PC-9 (cell line): ENCODE results near the gene DICER1. TPM values are rescaled to one million over a fixed set of nuclear protein-coding genes. Genes with fewer than 3 reads are reported as not detected.

Experiments used
- BruUV-seq: library from RNA; stranded (reverse); fragments of 400-500 nt; replicated peaks from 2 replicates; lab custom pipeline; 2021; lab: Mats Ljungman, UMichigan
- CTCF ChIA-PET: fragments of 300-600 bp; sonication (Branson Sonifier 250); formaldehyde crosslinking; loops from one replicate; lab custom pipeline; 2022; ENCODE audit warnings: antibody characterized with exemption; lab: Charles Lee
- POLR2A ChIA-PET: fragments of 300-600 bp; sonication (Branson Sonifier 250); formaldehyde crosslinking; loops from one replicate; lab custom pipeline; 2022; ENCODE audit warnings: antibody characterized with exemption; ENCODE audit not compliant: unreplicated experiment; lab: Charles Lee
- DNase-seq, 2 experiments: peaks; one replicate each; pipeline versions ENCODE4 v3.0.0 to v3.0.0-alpha.2; 2015 to 2022; ENCODE audit warnings: mixed read lengths in 1 of 2
- H2AFZ ChIP-seq: fragments of 200-600 bp; sonication (generic); 2 replicates; pipeline ENCODE4 v1.8.1; 2017; ENCODE audit warnings: antibody characterized with exemption
- H3F3A ChIP-seq: fragments of 200-600 bp; sonication (generic); 2 replicates; pipeline ENCODE4 v1.8.1; 2017; ENCODE audit warnings: antibody characterized with exemption, mild to moderate bottlenecking, low read depth; ENCODE audit not compliant: insufficient read depth
- H3K27ac ChIP-seq: fragments of 200-600 bp; sonication (generic); 2 replicates; pipeline ENCODE4 v1.6.1; 2016; ENCODE audit warnings: mixed run types
- H3K27me3 ChIP-seq: fragments of 200-600 bp; sonication (generic); 2 replicates; pipeline ENCODE4 v1.6.1; 2016; ENCODE audit warnings: low read depth, mixed run types; ENCODE audit not compliant: insufficient read depth
- H3K36me3 ChIP-seq: fragments of 200-600 bp; sonication (generic); 2 replicates; pipeline ENCODE4 v1.6.1; 2016; ENCODE audit warnings: low read depth, mixed run types
- H3K4me1 ChIP-seq: fragments of 200-600 bp; sonication (generic); replicated peaks from 2 replicates; pipeline ENCODE4 v1.6.1; 2016; ENCODE audit warnings: mixed run types; ENCODE audit not compliant: insufficient read depth
- H3K4me2 ChIP-seq: fragments of 200-600 bp; sonication (generic); 2 replicates; pipeline ENCODE4 v1.6.1; 2017; ENCODE audit warnings: mixed run types
- H3K4me3 ChIP-seq: fragments of 200-600 bp; sonication (generic); 2 replicates; pipeline ENCODE4 v1.6.1; 2016; ENCODE audit warnings: mixed run types
- H3K79me2 ChIP-seq: fragments of 200-600 bp; sonication (generic); 2 replicates; pipeline ENCODE4 v1.6.1; 2017; ENCODE audit warnings: low read depth, mixed run types
- H3K9me2 ChIP-seq: fragments of 200-600 bp; sonication (generic); 2 replicates; pipeline ENCODE4 v1.8.1; 2017; ENCODE audit warnings: mild to moderate bottlenecking; ENCODE audit not compliant: insufficient read depth
- H3K9me3 ChIP-seq: fragments of 200-600 bp; sonication (generic); 2 replicates; pipeline ENCODE4 v1.8.1; 2016; ENCODE audit warnings: low read depth; ENCODE audit not compliant: insufficient read depth
- H4K20me1 ChIP-seq: fragments of 200-600 bp; sonication (generic); 2 replicates; pipeline ENCODE4 v1.8.1; 2017; ENCODE audit not compliant: insufficient read depth
- EZH2 ChIP-seq: fragments of 200-600 bp; sonication (generic); IDR thresholded peaks from 2 replicates; pipeline ENCODE4 v1.8.0; 2017; ENCODE audit warnings: antibody characterized with exemption, low read depth
- intact Hi-C: fragments of 100-400 bp; cut with micrococcal nuclease; formaldehyde crosslinking; loops from one replicate; pipeline ENCODE4 v1.10.0; 2022; ENCODE audit not compliant: unreplicated experiment
- total RNA-seq: library from RNA; stranded (reverse); gene quantifications from 2 replicates; pipeline ENCODE4 v1.2.3, GENCODE V29; 2021
- TF ChIP-seq, protein P1 (sequence below): fragments of 200-600 bp; sonication (generic); conservative IDR thresholded peaks from 2 replicates; pipeline ENCODE4 v1.6.1; 2017; ENCODE audit warnings: mixed run types, antibody characterized with exemption, mild to moderate bottlenecking, moderate library complexity

DICER1 gene
- total RNA-seq, 1 experiment from 2014 or later: 15.1 TPM

DNA sequence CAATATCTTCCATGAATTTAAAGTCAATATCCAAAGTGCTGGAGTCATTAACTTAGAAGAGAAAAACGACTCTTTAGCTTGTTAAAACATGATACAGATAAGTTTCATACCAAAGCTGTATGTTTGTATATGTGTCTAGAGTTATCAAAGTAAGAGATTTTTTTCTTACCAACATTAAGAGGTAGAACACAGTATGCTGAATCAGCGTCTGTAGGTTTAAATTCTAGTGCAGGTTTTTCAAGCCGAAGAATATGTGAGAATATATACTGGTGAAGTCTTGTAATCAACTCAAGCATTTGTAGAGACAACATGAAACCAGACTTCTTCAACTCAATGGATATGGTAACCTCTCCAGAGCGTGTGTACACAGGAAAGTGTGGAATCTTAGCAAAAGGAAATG is 49.6 kb downstream of the DICER1 start:
- Histone ChIP-seq H3K27me3 (no peaks in the 10 kb centered on the region), H3K9me2 (no peaks in the 10 kb centered on the region), H4K20me1 (no peaks in the 10 kb centered on the region), H3K27ac (no peak overlapping the region), H3K79me2 (no peaks in the 10 kb centered on the region), H3K9me3 (no peaks in the 10 kb centered on the region), H3K4me3 (no peak overlapping the region), H3F3A (no peaks in the 10 kb centered on the region), H3K4me1 (no peaks in the 10 kb centered on the region), H3K4me2 (no peak overlapping the region), H3K36me3 (peaks cover 3% of the 10 kb centered on the region; the same call in 1 of the 2 replicates), H2AFZ (no peak overlapping the region)
- intact Hi-C loops: no loop called here
- DNase-seq: no peak
- ChIA-PET CTCF (no interaction called here), POLR2A (no interaction called here)
- no peak for TF ChIP-seq EZH2
- TF ChIP-seq, protein P1, sequence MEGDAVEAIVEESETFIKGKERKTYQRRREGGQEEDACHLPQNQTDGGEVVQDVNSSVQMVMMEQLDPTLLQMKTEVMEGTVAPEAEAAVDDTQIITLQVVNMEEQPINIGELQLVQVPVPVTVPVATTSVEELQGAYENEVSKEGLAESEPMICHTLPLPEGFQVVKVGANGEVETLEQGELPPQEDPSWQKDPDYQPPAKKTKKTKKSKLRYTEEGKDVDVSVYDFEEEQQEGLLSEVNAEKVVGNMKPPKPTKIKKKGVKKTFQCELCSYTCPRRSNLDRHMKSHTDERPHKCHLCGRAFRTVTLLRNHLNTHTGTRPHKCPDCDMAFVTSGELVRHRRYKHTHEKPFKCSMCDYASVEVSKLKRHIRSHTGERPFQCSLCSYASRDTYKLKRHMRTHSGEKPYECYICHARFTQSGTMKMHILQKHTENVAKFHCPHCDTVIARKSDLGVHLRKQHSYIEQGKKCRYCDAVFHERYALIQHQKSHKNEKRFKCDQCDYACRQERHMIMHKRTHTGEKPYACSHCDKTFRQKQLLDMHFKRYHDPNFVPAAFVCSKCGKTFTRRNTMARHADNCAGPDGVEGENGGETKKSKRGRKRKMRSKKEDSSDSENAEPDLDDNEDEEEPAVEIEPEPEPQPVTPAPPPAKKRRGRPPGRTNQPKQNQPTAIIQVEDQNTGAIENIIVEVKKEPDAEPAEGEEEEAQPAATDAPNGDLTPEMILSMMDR: no peak
- BruUV-seq: no TSS peak

DNA sequence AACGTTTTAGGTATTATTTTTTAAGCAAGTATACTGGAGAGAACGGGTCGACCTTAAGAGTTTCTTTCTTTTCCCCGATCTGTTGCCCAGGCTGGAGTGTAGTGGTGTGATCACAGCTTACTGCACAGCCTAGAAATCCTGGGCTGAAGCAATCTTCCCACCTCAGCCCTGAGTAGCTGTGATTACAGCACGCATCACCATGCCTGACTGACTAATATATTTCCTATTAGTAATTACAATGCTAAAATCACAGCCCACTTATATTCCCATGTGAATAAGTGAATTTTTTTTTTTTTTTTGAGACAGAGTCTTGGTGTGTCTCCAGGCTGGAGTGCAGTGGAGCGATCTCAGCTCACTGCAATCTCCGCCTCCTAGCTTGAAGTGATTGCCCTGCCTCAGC is 50.4 kb downstream of the DICER1 start:
- no TSS peak for BruUV-seq
- no peak overlapping the region for H3K4me2 ChIP-seq
- H4K20me1 ChIP-seq: no peaks in the 10 kb centered on the region
- no peak overlapping the region for H3K4me3 ChIP-seq
- intact Hi-C loops: no loop called here
- H3K9me2 ChIP-seq: no peaks in the 10 kb centered on the region
- no peaks in the 10 kb centered on the region for H3F3A ChIP-seq
- no peak overlapping the region for H2AFZ ChIP-seq
- no peaks in the 10 kb centered on the region for H3K79me2 ChIP-seq
- H3K27me3 ChIP-seq: no peaks in the 10 kb centered on the region
- no peaks in the 10 kb centered on the region for H3K4me1 ChIP-seq
- no peak for TF ChIP-seq EZH2
- TF ChIP-seq, protein P1: no peak
- ChIA-PET CTCF (no interaction called here), POLR2A (no interaction called here)
- peaks cover 3% of the 10 kb centered on the region; the same call in 1 of the 2 replicates for H3K36me3 ChIP-seq
- no peaks in the 10 kb centered on the region for H3K9me3 ChIP-seq
- no peak for DNase-seq
- no peak overlapping the region for H3K27ac ChIP-seq

DNA sequence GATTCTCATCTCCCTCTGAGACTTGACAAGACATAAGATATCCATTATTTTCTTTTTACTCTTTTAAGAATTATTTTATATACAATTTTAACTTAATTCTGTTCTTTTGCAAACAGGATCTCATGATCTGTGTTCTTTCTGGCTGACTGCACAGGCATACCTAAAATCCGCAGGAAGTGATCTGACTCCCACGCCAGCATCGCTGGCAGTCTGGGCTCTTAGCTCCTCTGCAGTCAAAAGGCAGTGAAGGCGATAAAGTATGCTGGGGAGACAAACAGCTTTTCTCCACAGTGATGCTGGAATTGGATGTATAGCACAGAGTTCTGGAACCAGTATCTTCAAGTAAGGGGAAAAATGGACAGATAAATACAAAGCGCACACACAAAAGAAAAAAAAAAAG is 52.4 kb downstream of the DICER1 start:
- intact Hi-C loops: no loop called here
- TF ChIP-seq EZH2: no peak
- TF ChIP-seq, protein P1: no peak
- Histone ChIP-seq H3K36me3 (peaks cover 3% of the 10 kb centered on the region; the same call in 1 of the 2 replicates), H3K4me1 (no peaks in the 10 kb centered on the region), H3K9me3 (no peaks in the 10 kb centered on the region), H3K27me3 (no peaks in the 10 kb centered on the region), H3K9me2 (no peaks in the 10 kb centered on the region), H3K27ac (no peak overlapping the region), H3F3A (no peaks in the 10 kb centered on the region), H3K4me3 (no peak overlapping the region), H2AFZ (no peak overlapping the region), H3K4me2 (no peak overlapping the region), H3K79me2 (no peaks in the 10 kb centered on the region), H4K20me1 (no peaks in the 10 kb centered on the region)
- no TSS peak for BruUV-seq
- POLR2A ChIA-PET: no interaction called here
- no peak for DNase-seq
- CTCF ChIA-PET: no interaction called here
